ENCODE data around the gene OCIAD2.

DNA sequence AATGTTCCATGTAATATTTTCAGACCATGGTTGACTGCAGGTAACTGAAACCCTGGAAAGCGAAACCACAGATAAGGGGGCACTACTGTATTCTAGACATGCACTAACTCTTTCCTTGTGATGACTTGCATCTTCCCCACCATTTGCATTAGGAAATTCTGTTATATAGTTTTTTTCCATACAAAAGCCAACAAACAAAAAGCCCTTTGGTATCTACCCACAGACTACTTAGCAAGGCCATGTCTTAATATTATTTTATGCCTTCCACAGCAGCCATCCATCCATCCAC, 52.2 kb downstream of the OCIAD2 start:
- TF ChIP-seq, protein P1, sequence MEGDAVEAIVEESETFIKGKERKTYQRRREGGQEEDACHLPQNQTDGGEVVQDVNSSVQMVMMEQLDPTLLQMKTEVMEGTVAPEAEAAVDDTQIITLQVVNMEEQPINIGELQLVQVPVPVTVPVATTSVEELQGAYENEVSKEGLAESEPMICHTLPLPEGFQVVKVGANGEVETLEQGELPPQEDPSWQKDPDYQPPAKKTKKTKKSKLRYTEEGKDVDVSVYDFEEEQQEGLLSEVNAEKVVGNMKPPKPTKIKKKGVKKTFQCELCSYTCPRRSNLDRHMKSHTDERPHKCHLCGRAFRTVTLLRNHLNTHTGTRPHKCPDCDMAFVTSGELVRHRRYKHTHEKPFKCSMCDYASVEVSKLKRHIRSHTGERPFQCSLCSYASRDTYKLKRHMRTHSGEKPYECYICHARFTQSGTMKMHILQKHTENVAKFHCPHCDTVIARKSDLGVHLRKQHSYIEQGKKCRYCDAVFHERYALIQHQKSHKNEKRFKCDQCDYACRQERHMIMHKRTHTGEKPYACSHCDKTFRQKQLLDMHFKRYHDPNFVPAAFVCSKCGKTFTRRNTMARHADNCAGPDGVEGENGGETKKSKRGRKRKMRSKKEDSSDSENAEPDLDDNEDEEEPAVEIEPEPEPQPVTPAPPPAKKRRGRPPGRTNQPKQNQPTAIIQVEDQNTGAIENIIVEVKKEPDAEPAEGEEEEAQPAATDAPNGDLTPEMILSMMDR (conservative IDR thresholded peaks at IDR 0.05 in 1 of 2, IDR thresholded peaks at IDR 0.05 in 1 of 2; ENCODE audit: low read depth in 1 of 2, low read length in 2 of 2), result no peak
- no peak for TF ChIP-seq EZH2 (IDR thresholded peaks at IDR 0.05; ENCODE audit: low read length, missing control alignments)

All from fibroblast of lung (primary cell).